ENCODE data around the gene SUPT4H1. TPM values are rescaled to one million over a fixed set of nuclear protein-coding genes. Genes with fewer than 3 reads are reported as not detected.

SUPT4H1 gene
- total RNA-seq, 1 experiment from 2014 or later, result 100.0 TPM

DNA sequence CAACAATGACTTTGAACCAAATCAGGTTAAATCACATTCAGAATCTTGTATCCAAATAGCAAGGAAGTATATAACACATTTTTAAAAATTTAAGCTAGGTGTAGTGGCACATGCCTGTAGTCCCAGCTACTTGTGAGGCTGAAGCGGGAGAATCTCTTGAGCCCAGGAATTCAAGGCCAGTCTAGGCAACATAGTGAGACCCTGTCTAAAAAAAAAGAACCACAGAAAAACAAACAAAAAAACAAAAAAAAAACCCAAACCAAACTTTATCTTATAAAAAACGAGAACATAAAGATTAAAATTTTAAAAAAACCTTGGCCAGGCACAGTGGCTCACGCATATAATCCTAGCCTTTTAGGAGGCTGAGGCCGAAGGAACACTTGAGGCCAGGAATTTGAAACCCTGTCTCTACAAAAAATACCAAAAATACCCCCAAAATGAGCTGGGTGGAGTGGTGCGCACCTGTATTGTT, 11.6 kb downstream of the SUPT4H1 start:
- Histone ChIP-seq H2AFZ (ENCODE audit: low read length) (no peak overlapping the region), H3K9ac (ENCODE audit: low read length) (no peak overlapping the region), H3K4me1 (ENCODE audit: insufficient read depth, low read length) (peaks cover 6% of the 10 kb centered on the region; the same call in 1 of the 2 replicates), H3K9me3 (ENCODE audit: low read length) (no peaks in the 10 kb centered on the region), H3K4me2 (ENCODE audit: low read length) (no peak overlapping the region), H3K4me3 (ENCODE audit: low read length) (no peak overlapping the region), H3K27me3 (ENCODE audit: low read length) (no peaks in the 10 kb centered on the region), H3K79me2 (ENCODE audit: low read length) (no peaks in the 10 kb centered on the region), H4K20me1 (ENCODE audit: low read length) (no peaks in the 10 kb centered on the region), H3K27ac (ENCODE audit: low read length) (no peak overlapping the region), H3K36me3 (ENCODE audit: low read depth, low read length) (peaks cover 16% of the 10 kb centered on the region), H3F3A (ENCODE audit: low read length, unreplicated experiment) (no peaks in the 10 kb centered on the region), H3K9me2 (replicated peaks; ENCODE audit: low read length) (no peaks in the 10 kb centered on the region)
- ChIA-PET CTCF (interaction anchor here (0.7 kb wide), 1 partner anchor 77 kb away, joined by 17 read pairs; no protein-coding TSS in a partner anchor), POLR2A (ENCODE audit: unreplicated experiment) (interaction anchor here (1.4 kb wide), 1 partner anchor 12 kb away, joined by 3 read pairs; the partner anchor contains the start of gene SUPT4H1)
- no TSS peak for BruUV-seq (replicated peaks)
- no peak for TF ChIP-seq EZH2phosphoT487 (IDR thresholded peaks at IDR 0.05; ENCODE audit: borderline replicate concordance, low read length)
- no peak for TF ChIP-seq EZH2 (IDR thresholded peaks at IDR 0.05; ENCODE audit: low read length, unreplicated experiment)
- TF ChIP-seq, protein P1, sequence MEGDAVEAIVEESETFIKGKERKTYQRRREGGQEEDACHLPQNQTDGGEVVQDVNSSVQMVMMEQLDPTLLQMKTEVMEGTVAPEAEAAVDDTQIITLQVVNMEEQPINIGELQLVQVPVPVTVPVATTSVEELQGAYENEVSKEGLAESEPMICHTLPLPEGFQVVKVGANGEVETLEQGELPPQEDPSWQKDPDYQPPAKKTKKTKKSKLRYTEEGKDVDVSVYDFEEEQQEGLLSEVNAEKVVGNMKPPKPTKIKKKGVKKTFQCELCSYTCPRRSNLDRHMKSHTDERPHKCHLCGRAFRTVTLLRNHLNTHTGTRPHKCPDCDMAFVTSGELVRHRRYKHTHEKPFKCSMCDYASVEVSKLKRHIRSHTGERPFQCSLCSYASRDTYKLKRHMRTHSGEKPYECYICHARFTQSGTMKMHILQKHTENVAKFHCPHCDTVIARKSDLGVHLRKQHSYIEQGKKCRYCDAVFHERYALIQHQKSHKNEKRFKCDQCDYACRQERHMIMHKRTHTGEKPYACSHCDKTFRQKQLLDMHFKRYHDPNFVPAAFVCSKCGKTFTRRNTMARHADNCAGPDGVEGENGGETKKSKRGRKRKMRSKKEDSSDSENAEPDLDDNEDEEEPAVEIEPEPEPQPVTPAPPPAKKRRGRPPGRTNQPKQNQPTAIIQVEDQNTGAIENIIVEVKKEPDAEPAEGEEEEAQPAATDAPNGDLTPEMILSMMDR (conservative IDR thresholded peaks at IDR 0.05; ENCODE audit: low read depth, low read length), result no peak
- no peak for ATAC-seq
- intact Hi-C loops (cut with micrococcal nuclease), result no loop called here
- no peak for DNase-seq

DNA sequence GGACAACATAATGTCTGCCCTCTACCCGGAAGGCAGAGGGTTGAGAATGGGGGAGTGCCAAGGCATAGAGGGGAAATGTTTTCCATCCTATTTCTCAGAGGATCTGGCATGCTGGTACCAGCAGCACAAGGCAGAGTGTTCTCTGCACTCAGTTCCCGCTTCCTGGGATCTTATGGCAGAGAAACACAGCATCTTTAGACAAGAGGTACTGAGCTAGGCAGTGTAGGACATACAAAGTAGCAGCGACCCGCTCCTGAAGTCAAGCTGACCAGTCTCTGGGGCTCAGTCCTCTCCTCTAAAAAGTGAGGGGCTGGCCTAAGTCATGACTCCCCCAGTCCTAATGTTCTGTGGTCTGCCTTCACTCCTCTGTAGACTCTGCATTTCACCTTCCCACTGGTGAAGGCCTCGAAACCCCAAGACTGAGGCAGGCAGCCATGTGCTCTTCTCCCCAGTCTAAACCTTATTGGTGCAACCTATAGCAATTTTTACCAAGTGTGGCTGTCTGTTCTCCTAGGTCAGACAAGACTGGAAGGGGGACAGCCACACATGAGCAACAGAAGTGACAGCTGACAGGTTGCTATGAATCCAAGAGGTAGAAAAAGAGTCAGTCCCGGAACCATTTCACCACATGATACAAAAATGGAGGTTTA, 12.1 kb downstream of the SUPT4H1 start:
- Histone ChIP-seq H3K4me3 (ENCODE audit: low read length) (no peak overlapping the region), H4K20me1 (ENCODE audit: low read length) (no peaks in the 10 kb centered on the region), H3K4me2 (ENCODE audit: low read length) (no peak overlapping the region), H3K36me3 (ENCODE audit: low read depth, low read length) (peaks cover 10% of the 10 kb centered on the region), H3K9me2 (replicated peaks; ENCODE audit: low read length) (no peaks in the 10 kb centered on the region), H3K79me2 (ENCODE audit: low read length) (no peaks in the 10 kb centered on the region), H3K9me3 (ENCODE audit: low read length) (no peaks in the 10 kb centered on the region), H3K27ac (ENCODE audit: low read length) (no peak overlapping the region), H2AFZ (ENCODE audit: low read length) (no peak overlapping the region), H3F3A (ENCODE audit: low read length, unreplicated experiment) (no peaks in the 10 kb centered on the region), H3K9ac (ENCODE audit: low read length) (no peak overlapping the region), H3K4me1 (ENCODE audit: insufficient read depth, low read length) (peaks cover 6% of the 10 kb centered on the region; the same call in 1 of the 2 replicates), H3K27me3 (ENCODE audit: low read length) (no peaks in the 10 kb centered on the region)
- no TSS peak for BruUV-seq (replicated peaks)
- no peak for DNase-seq
- TF ChIP-seq EZH2phosphoT487 (IDR thresholded peaks at IDR 0.05; ENCODE audit: borderline replicate concordance, low read length) (no peak), EZH2 (IDR thresholded peaks at IDR 0.05; ENCODE audit: low read length, unreplicated experiment) (no peak)
- TF ChIP-seq, protein P1 (conservative IDR thresholded peaks at IDR 0.05; ENCODE audit: low read depth, low read length), result no peak
- ChIA-PET CTCF (no interaction called here), POLR2A (ENCODE audit: unreplicated experiment) (interaction anchor here (0.6 to 1.4 kb wide), 2 partner anchors 12 to 19 kb away, joined by 3 to 5 read pairs; partner anchors contain the start of gene SUPT4H1)
- no peak for ATAC-seq
- intact Hi-C loops (cut with micrococcal nuclease), result no loop called here

Measured in PC-3 (cell line).